HG03280 (cell line): Measurements from ENCODE around the gene PTPRN2.

Experiments
- ATAC-seq: cut with Tn5 transposase; IDR thresholded peaks from one replicate; pipeline ENCODE4 v1.9.1; 2021; ENCODE audit warnings: mild to moderate bottlenecking, moderate library complexity; ENCODE audit not compliant: unreplicated experiment

Gene PTPRN2

DNA sequence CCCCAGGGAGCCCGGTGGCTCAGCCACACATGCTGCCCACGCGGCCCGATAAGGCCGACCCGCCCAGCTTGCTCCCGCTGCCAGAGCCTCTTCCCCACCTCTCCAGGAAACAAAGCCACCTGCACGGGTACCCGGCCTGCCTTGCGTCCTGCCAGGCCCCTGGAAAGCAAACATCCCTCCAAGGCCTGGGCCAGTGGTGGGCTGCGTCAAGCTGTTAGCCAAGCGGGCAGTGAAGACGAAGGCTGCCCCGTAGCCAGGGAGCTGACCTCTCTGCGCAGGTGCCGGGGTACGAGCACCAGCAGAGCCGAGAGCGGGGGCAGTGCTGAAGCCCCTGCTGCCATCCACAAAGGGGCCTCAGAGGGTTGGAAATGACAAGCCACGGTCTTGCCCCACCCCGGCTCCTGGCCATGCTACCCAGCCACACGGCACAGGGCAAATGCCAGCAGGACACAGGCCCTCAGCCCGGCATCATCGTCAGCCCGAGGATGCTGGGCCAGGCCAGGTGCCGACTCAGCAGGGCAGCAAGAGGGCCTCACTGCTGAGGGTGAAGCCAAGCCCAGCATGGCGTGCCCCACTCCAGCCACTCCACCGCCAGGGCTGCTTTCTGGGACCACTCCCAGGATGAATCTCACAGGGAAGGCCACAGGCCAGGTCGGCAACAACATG, 140.0 kb downstream of the PTPRN2 start:
- ATAC-seq = no peak

DNA sequence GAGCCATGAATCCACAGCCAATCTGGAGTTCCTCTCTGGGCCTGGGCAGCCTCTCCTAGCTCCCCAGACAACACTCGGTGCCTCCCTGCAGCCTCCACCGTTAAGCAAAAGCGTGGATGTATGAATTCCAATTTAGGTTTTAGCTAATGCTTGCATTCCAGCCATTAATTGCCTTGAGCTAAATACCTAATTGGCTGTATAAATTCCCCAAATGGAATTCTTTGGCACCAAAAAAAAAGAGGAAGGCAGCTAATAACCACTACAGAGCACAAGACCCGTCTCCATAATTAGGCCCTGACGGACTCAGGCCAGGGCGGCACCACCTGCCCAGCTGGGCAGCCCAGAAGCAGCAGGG, 140.5 kb downstream of the PTPRN2 start:
- ATAC-seq = no peak

DNA sequence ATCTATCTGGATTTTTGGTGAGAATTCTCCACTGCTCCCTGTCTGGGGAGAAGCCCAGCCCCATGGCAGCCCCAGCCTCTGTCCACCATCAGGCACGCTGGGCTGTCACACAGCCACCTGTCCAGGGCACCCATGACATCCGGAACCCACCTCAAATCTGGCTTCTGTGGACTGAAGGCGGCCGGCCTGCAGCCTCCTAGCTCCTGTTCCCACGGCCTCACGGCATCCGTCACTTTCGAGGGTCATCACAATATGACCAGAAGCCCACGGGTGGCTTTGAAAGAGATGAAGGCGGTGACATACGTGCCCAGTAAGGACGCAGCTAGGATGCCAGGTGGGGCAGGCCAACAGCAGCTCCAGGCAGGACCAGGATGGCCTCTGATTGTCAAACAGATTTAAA, 140.9 kb downstream of the PTPRN2 start:
- ATAC-seq = no peak

DNA sequence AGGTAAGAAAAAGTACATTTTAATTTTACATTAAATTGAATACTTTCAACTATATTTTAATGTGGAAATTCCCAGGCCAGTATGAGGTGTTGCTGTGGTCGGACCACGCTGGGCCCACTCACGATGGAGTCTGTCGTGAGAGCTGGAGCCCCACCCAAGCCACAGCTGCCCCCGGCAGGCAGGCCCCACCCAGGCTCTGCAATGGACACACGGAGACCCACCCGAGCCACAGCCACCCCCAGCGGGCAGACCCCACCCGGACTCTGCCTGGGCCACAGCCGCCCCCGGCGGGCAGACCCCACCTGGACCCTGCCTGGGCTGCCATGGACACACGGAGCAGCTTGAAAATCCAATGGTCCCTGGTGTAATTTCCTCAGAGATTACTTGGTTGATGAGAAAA, 141.3 kb downstream of the PTPRN2 start:
- ATAC-seq = no peak

DNA sequence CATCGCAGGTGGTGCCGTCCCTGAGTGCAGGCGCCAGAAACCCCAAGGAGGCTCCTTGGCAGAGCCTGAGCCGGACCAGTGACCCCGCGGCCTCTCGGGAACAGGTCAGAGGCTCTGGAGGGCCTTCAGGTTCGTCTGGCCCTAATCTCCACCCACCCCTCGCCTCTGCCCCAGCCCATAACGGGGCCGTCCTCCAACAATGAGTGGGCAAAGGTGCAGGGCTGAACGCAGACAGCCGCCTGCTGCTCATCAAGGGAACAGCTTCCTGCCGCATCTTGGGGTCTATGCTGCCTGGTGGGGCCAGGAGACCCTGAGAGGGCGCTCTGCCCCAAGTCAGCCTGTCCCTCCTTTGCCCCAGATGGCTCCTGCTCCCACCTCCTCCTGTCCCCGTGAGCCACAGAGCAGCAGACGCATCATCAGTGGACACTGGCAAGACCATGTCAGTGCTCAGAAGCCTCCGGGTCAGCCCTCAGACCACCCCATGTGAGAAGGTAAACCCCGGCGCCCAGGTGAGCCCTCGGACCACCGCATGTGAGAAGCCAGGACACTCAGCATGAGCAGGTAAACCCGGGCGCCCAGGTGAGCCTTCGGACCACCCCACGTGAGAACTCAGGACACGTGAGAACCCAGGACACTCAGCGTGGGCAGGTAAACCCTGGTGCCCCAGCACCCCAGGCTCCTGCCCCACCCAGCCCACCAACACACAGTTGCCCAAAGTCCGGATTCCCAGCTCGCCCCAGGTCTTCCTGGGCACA, 142.0 kb downstream of the PTPRN2 start:
- ATAC-seq = no peak

DNA sequence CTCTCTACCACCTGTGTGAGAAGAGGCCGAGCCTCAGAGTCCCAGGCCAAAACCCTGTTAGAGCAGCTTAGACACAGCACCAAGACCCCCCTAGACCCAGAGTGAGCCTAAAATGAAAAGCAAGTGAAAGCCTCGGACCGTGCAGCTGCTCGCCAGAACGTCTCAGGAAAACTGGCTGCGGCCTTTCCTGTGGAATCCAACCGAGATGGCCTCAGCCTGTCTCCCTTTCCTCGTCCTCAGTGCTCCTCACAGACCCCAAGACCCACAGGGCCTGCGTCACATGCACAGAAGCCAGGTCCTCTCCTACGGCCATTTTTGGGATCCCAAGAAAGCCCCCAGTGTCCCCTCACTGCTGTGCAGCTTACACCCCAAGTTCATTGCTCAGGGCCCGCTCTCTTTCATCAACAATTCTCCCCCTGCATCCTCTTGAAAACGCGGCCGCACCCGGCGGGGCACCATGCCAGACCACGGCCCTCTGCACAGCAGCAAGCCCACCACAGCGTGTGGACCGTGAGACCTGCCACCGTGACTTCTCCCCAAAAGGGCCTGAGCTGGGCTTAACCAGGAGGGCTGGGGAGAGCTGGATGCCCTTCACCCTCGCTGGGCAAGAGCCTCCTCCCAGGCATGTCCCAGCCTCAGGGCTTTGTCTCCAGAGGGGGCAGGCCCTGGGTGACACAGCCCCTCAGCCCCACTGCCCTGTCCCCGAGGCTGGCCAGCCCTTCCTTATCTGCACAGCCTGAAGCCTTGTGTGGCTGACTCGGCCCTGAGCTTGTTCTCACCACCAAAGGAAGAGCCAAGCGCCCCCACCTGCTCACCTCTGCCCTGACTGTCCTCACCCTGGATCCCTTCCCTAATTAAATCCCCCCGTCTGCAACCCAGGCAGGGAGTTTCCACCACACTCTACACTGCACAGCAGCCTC, 142.9 kb downstream of the PTPRN2 start:
- no peak for ATAC-seq

DNA sequence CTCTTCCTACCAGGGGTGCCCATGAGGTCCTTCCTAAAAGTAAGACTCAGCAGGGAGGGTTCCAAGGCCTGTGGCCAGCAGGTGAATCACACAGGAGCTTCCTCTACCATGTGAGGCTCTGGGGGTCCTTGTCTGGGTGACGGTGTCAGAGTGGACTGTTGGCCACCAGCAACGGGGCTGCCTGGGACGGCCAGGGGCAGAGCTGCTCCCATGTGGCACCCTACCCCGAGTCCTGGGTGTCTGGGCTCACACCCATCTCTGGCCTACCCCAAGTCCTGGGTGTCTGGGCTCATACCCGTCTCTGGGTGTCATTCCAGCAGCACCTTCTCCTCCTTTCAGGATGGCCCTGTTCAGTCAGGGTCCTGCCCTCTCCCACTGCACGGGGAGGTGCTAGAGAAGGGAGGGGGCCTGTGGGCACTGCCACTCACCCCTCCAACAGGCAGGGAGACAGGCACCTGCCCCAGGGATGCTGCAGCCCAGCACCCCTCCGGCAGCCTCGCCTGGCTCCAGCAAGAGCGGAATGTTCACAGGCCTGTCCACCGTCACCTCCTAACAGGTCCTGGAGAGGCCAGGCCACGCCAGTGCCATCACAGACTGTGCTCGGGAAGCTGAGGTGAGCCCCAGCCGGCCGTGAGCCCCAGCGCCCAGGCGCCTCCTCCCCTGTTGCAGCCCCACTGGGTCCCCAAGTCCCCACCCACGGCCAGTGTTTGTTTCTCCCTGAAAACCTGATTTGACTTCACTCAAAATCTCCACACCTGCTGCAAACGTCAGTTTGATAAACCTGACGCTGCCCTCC, 143.7 kb downstream of the PTPRN2 start:
- no peak for ATAC-seq

DNA sequence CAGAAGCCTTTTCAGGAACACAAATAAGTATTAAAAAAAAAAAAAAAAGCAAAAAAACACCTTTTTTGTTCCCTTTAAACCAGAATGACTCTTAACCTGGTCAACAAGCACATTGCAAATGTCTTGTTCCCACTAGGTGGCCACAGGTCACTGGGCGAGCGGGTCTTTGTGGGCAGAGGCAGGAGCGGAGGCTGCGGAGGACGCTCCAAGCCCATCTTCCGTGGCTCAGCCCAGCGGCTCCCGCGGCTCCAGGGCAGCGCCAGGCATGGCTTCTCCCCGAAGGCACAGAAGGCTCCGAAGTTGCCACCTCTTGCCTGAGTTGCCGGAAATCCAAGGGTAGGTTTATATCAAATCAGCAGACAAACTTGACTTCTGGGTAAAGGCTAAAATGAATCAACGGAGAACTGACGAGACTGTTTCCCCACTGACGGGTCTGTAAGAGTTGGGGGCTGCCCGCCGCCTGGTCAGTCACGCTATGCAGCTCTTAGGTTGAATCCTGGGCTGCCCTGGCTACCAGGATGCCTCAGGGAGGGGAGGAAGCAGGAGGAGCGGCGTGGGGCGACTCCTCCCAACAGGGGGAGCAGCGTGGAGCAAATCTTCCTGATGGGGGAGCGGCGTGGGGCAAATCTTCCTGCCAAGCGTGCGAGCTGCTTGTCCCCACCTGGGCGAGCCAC, 144.5 kb downstream of the PTPRN2 start:
- ATAC-seq = no peak

DNA sequence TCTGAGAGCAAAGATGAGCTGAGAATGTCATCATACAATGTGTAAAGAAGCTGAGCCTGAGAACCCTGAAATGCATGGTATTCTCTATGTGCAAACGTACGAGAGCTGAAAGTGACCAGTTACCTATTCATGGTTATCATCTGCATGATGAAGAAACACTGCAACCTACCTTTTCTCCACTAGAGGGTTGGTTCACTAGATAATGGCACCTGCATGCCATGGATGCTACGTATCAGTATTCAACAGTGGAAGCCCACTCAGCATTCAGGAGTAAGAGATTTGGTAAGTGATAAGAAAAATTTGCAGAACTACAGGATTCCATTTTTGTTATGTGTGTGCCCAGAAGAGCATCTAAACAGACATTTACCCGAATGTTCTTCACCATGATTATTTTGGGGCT, 145.4 kb downstream of the PTPRN2 start:
- ATAC-seq = no peak

DNA sequence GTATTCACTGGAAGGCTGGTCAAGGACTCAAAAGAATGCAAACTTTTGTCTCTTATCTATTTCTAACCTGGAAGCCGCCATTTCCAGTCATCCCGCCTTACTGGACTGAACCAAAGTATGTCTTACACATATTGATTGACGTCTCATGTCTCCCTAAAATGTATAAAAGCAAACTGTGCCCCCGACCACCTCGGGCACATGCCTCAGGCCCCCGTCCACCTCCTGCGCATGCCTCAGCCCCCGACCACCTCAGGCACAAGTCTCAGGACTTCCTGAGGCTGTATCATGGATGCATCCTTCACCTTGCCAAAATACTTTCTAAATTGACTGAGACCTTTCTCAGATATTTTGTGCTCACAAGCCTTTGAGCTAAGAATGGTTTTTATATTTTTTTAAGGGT, 148.6 kb downstream of the PTPRN2 start:
- ATAC-seq = no peak

DNA sequence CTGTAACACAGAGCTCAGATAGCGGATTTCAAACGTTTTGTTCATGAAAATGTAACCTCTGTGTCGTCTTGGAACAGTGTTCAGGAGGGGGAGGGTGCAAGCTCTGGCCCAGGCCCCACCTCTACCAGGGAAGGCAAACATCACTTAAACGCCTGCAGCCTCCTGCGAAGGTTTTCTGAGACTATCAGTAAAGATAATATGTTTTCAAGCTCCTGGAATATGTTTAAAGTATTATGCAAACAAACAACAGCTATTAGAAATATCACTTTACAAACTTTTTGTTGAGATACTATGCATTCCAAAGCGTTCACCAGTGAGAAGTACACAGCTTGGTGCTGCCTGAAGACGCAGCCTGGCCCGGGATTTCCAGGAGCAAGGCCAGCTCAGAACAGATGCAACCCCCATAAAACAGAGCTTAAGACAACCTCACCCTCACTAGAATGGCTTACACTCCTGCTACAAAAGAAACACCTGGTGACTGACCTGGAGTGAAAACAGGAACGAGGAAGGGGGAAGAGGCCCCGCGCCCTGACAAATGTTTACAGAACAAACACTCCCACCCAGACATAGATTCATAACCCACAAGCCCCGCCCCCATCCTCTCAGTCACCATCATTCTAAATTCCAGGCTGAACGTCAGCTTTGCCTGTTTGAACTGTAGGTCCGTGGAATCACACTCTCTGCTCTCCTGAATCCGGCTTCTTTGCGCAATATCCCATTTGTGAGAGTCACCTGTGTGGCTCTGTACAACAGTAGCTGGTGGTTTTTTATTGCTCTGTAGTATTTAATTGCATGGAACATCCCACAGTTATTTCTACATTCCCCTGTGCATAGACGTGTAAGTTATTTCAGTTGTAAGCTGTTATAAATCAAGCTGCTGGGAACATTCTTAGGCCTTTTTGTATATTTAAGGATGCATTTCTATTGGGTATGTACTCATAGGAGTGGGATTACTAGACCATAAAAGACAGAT, 155.0 kb downstream of the PTPRN2 start:
- ATAC-seq = no peak

DNA sequence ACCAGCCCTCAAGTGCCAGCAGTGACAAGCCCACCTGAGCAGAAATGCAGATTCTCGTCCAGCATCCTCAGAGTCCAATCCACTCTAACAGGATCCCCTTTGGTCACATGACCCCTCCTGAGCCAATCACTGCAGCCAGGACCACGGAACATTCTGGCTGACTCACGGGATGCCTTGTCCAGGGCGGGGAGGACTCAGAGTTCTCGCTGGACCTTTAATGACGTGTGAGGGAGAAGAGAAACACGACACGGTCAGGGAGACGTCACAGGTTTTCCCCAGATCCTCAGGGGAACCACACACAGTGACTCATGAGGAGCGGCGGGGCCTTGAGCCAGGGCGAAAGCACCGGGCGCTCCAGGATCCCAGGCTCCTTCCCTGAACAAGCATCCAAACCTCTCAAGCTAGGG, 155.7 kb downstream of the PTPRN2 start:
- ATAC-seq = no peak

DNA sequence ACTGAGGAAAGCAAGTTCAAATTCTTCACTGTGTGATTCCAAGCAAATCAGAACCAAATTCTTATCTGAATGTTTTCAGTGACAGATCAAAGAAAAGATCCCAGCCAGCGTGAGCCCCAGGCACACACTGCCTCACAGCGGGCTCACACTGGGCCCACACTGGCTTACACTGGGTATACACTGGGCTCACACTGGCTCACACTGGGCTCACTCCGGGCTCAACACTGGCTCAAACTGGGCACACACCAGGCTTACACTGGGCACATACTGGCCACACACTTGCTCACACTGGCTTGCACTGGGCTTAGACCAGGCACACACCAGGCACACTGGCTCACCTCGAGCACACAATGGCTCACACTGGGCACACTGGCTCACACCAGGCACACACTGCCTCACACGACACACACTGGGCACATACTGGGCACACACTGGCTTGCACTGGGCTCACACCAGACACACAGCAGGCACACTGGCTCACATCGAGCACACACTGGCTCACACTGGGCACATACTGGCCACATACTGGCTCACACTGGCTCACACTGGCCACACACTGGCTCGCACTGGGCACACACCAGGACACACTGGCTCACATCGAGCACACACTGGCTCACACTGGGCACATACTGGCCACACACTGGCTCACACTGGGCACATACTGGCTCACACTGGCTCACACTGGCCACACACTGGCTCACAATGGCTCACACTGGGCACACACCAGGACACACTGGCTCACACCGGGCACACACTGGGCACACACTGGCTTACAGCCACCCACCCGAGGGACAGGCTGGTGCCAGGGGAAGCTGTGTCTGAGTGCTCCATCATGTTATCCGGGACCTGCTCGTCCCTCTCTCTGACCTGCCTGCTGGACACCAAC, 156.3 kb downstream of the PTPRN2 start:
- ATAC-seq = no peak

DNA sequence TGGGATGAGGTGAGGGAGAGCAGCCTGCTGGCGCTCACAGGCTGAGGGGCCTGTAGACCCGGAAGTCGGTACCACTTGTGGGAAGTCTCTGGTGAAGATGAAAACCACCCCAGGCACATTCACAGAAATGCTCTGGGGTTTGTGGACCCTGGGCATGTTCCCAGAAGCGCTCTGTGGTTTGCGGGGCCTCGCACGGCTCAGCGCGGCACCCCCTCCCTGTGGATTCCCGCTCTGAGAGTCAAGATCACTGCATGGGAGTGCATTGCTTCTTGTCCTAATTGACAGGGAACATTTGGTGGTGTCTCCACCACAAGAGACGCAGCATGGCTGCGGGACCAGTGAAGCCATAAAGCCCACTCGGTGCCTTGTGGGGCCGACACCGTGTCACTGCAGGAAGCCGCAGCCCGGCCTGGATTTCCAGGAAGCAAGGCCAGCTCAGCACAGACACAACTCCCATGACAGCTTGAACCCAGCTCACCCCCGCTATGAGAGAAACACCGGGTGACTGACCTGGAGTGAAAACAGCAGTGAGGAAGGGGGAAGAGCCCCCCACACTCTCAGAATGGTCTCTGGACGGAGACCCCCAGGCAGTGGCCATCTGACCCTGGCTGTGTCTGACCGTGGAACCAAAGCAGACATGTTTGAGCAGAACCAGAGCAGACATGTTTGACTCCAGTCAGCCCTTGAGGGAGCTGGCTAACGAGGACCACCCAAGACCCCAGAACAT, 157.2 kb downstream of the PTPRN2 start:
- ATAC-seq = no peak

DNA sequence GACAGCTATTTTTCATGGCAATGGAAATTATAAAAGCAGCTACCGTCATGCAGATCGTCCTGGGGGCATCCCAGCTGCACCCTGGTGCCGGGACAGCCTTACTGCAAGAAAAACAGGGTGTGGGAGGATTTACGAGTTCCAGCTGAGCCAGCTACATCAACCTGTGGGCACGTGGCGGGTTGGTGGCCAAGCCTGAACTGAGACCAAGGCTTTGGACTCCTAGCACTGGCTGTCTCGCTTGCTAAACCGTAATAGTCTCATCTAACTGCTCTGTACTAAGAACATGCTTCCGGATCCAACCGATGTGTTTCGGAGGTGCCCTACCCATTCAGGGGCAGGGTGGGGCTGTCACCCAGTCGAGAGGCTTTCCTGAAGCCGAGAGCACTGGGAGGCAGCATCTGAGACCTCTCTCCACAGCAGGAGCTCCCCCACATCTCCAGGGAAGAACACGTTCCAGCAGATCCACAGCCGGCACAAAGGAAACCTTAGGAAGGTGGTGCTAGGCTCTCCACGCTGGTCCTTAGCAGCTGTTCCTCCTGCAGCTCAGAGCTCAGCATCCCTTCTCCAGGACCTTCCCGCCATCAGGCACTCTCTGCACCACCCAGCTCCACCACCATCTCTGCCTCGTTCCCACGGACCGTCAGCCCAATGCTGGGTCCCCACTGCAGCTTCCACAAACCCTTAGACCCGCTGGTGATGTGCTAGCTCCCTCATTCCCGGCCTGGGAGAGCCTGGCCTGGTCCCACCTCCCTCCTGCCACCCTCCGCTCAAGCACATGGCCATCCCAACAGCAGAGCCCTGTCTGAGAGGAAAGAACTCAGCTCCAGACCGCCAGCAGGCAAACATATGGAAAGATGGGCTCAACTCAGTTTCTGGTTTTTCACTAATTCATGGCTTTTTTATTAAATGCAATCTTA, 158.5 kb downstream of the PTPRN2 start:
- no peak for ATAC-seq

DNA sequence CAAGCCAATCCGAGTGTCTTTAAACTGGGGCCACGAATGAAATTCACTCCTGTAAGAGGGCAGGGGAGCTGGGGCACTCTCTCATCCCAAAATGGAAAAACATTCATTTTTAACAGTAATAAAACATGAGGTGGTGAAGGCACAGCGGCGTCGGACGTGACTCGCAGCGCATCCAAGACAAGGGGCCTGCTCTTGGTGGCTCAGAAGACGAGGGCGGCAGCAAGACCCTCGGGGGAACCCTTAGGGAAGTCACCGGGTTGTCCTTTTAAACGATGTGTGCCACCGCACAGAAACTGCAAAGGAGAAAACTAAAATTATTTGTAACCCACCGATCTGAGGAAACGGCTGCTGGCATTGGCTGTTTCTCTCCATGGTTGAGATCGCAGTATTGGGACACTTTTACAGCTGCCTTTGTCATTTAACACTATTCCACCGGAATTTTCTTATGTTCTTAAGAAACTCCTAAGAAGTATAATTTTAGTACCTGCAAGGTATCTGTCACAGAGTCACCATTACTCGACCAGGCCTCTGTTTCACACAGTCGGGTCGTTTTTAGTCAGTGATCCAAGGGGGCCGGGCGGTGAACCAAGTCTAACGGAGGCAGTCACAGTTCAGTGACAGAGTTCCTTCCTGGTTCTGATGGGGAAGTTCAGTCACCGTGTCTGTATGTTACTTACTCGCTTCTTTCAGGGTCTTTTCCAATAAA, 159.3 kb downstream of the PTPRN2 start:
- no peak for ATAC-seq
